Skin epidermis (tissue), 12 donors: ENCODE measurements around the gene TM6SF1.
"Not testable (repeated sequence)": the region's sequence is repeated elsewhere in the genome, so short reads cannot be mapped to it uniquely, and the experiment has no call there.

Experiments used
- H3K27ac ChIP-seq, 21 experiments: fragments of 200-600 bp; sonication (generic) in 11 of 21; one replicate each; pipeline ENCODE4 v1.5.0; 2020; ENCODE audit warnings: mild to moderate bottlenecking in 3 of 21, inconsistent platforms in 2 of 21, moderate library complexity in 2 of 21
- H3K4me3 ChIP-seq, 7 experiments: fragments of 200-600 bp; sonication (generic) in 2 of 7; one replicate each; pipeline ENCODE4 v1.5.0; 2020; ENCODE audit warnings: inconsistent platforms in 2 of 7, mild to moderate bottlenecking in 2 of 7, moderate library complexity in 1 of 7

The TM6SF1 gene

GRCh38 chr15:83113881-83114674, 6.6 kb downstream of the TM6SF1 start:
- no peak overlapping the region for H3K4me3 ChIP-seq
- no peak overlapping the region for H3K27ac ChIP-seq

- Histone ChIP-seq H3K4me3 (no peak overlapping the region), H3K27ac (no peak overlapping the region)
Measured at GRCh38 chr15:83114856-83115255, 7.4 kb downstream of the TM6SF1 start.

GRCh38 chr15:83115410-83115809, 8.0 kb downstream of the TM6SF1 start:
- Histone ChIP-seq H3K4me3 (no peak overlapping the region), H3K27ac (no peak overlapping the region)

- Histone ChIP-seq H3K27ac (no peak overlapping the region), H3K4me3 (no peak overlapping the region)
Measured at GRCh38 chr15:83115831-83116565, 8.6 kb downstream of the TM6SF1 start.

GRCh38 chr15:83118291-83118827, 10.9 kb downstream of the TM6SF1 start:
- no peak overlapping the region for H3K27ac ChIP-seq
- H3K4me3 ChIP-seq: no peak overlapping the region

GRCh38 chr15:83118968-83119367, 11.5 kb downstream of the TM6SF1 start:
- Histone ChIP-seq H3K4me3 (no peak overlapping the region), H3K27ac (no peak overlapping the region)

GRCh38 chr15:83119968-83120581, 12.6 kb downstream of the TM6SF1 start:
- Histone ChIP-seq H3K4me3 (no peak overlapping the region), H3K27ac (no peak overlapping the region)

GRCh38 chr15:83123529-83123928, 16.1 kb downstream of the TM6SF1 start:
- no peak overlapping the region for H3K27ac ChIP-seq
- no peak overlapping the region for H3K4me3 ChIP-seq

GRCh38 chr15:83127547-83128150, 20.2 kb downstream of the TM6SF1 start:
- Histone ChIP-seq H3K27ac (no peak overlapping the region), H3K4me3 (no peak overlapping the region)

- Histone ChIP-seq H3K27ac (no peak overlapping the region), H3K4me3 (no peak overlapping the region)
Measured at GRCh38 chr15:83129791-83130190, 22.3 kb downstream of the TM6SF1 start.

- no peak overlapping the region for H3K27ac ChIP-seq
- H3K4me3 ChIP-seq: no peak overlapping the region
Measured at GRCh38 chr15:83132861-83133523, 25.5 kb downstream of the TM6SF1 start.

GRCh38 chr15:83142151-83142550, 34.7 kb downstream of the TM6SF1 start:
- not testable (repeated sequence) for H3K4me3 ChIP-seq, H3K27ac ChIP-seq

GRCh38 chr15:83144771-83145170, 37.3 kb downstream of the TM6SF1 start:
- no peak overlapping the region for H3K27ac ChIP-seq
- no peak overlapping the region for H3K4me3 ChIP-seq

GRCh38 chr15:83153288-83153687, 45.8 kb downstream of the TM6SF1 start:
- Histone ChIP-seq H3K4me3 (no peak overlapping the region), H3K27ac (no peak overlapping the region)

GRCh38 chr15:83155942-83156341, 48.5 kb downstream of the TM6SF1 start:
- Histone ChIP-seq H3K27ac (no peak overlapping the region), H3K4me3 (no peak overlapping the region)

GRCh38 chr15:83158393-83158792, 50.9 kb downstream of the TM6SF1 start:
- H3K4me3 ChIP-seq: no peak overlapping the region

GRCh38 chr15:83160741-83161140, 53.3 kb downstream of the TM6SF1 start:
- H3K27ac ChIP-seq: no peak overlapping the region
- no peak overlapping the region for H3K4me3 ChIP-seq

More at GRCh38 chr15:83158393-83158792, 50.9 kb downstream of the TM6SF1 start:
- no peak overlapping the region for H3K27ac ChIP-seq

- no peak overlapping the region for H3K27ac ChIP-seq
Measured at GRCh38 chr15:83163032-83163431, 55.6 kb downstream of the TM6SF1 start.

GRCh38 chr15:83164111-83164770, 56.8 kb downstream of the TM6SF1 start:
- no peak overlapping the region for H3K4me3 ChIP-seq
- no peak overlapping the region for H3K27ac ChIP-seq

More at GRCh38 chr15:83163032-83163431, 55.6 kb downstream of the TM6SF1 start:
- no peak overlapping the region for H3K4me3 ChIP-seq
